T-helper 22 cell (primary cell): ENCODE results near the gene MAP3K21.

Source experiments
- DNase-seq: peaks from one replicate; pipeline ENCODE4 v3.0.0-alpha.2; 2020; ENCODE audit warnings: low read depth

The MAP3K21 gene

DNA sequence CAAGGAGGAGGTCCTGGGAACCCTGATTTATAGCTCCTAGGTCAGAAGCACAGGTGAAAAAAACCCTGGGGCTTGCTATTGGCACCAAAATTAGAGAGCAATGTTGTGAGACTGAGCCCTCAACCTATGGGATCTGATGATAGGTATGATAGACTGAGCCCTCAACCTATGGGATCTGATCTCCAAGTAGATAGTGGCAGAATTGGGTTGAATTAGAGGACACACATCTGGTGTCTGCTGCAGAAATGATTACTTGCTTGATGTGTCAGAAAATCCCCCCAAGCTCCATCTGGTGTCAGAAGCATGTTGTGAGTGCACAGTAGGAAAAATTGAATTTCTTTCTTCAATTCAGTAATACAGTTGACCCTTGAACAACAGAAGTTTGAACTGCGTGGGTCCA lies 62.4 kb downstream of the MAP3K21 start:
- DNase-seq = no peak

DNA sequence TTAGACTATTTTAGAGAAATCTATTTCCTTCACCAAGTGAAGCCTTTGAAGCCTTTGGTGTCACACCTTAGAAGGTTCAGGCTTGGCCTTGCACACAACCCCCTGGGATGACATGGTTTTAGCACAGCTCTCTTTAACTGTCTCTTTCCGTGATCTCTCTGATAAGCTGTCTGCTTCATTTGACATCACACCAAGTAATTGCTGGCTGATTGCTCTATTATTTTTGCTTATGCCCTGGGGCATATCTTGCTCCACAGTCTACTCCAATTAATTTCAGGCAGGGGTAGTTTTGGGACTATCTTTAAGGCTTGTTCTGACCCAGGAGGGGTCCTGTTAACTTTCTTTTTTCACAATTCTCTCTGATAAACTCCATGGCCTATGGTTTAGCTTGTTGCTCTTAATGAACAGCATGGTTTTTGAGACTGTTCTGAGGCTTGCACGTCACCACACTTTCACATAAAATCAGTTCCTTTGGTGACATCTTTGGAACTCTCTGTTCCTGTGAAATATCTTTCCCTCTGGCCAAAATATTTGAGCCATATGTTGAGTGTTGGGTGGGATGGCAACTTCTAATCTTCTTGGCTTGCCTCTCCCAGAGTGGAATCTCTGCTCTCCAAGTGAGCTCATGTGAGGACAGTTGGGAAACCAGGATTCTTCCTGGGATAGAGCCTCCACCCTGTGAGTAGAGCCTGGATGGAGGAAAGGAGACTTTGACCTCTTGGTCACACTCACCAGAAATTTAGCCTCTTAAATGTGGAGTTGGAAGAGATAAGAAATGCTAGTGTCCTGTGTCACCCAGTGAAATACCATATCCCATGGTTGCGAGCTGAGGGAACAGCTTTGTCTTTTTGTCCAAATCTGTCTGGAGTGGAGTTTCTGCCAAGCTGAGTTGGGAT lies 63.6 kb downstream of the MAP3K21 start:
- no peak for DNase-seq

GRCh38 chr1:233393084-233393840 lies 65.7 kb downstream of the MAP3K21 start:
- no peak for DNase-seq

- DNase-seq = no peak
Observed at GRCh38 chr1:233393926-233394680, 66.6 kb downstream of the MAP3K21 start.

GRCh38 chr1:233394860-233395717 lies 67.6 kb downstream of the MAP3K21 start:
- no peak for DNase-seq

- no peak for DNase-seq
Observed at GRCh38 chr1:233395863-233396646, 68.5 kb downstream of the MAP3K21 start.

DNA sequence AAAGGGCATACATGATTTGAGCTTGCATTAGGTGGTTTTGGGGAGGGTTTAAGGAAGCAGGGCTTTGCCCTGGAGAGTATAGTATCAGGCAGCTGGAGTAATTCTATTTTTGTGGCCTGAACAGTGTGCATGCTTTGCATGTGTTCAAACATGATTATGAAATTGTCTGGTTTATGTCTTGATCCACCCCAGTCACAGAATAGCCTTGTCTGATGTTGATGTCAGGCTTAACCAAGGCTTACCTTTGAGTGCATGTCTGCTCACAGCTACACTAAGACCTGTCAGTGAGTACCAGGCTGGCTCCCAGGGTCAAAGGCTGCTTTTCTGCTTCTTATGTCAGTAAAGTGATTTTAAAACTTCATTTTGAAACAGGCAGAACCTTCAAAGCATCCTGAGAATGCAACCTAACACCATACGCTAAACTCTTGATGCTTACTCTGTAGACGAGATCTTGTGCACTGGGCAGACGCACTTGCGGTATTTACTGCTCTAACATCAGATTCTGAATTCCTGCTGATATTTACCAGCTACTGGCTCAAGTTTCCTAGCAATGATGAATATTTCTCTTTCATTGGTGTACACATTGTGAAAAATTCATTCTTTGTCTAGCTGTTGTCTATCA lies 78.9 kb downstream of the MAP3K21 start:
- no peak for DNase-seq

DNA sequence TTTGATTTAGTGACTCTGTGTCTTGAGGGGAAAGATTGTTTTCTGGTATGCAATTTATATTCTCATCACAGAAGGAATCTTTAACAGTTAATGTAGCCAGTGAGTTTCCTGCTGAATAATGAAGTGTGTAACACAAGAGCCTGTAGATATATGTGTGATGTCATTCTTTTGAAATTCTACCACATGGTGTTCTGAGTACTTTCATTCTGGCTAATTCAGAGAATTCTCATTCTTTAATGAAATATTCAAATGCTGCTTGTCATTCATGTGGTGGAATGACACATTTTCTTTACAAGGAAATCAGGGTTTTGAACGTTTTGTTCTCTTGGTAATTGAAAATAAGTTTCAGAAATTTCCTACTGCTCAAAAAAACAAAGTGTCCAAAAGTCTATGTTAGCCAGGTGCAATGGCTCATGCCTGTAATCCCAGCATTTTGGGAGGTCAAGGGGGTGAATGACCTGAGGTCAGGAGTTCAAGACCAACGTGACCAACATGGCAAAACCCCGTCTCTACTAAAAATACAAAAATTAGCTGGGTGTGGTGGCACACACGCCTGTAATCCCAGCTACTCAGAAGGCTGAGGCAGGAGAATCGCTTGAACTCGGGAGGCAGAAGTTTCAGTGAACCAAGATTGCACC lies 79.6 kb downstream of the MAP3K21 start:
- DNase-seq = no peak

GRCh38 chr1:233409540-233409939 lies 82.0 kb downstream of the MAP3K21 start:
- DNase-seq = no peak

GRCh38 chr1:233410906-233411305 lies 83.4 kb downstream of the MAP3K21 start:
- no peak for DNase-seq

- DNase-seq = no peak
Observed at GRCh38 chr1:233412812-233413211, 85.3 kb downstream of the MAP3K21 start.

GRCh38 chr1:233421293-233421692 lies 93.8 kb downstream of the MAP3K21 start:
- DNase-seq = no peak

DNA sequence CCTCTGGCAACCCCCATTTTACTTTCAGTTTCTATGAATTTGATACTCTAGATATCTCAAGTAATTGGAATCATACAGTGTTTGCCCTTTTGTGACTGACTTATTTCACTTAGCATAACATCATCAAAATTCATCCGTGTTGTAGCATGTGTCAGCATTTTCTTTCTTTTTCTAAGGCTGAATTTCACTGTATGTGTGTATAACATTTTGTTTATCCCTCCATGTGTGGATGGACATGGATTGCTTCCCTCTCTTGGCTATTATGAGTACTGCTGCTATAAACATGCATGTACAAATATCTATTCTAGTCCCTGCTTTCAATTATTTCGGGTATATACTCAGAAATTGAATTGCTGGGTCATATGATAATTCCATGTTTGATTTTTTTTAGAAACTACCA lies 97.3 kb downstream of the MAP3K21 start:
- DNase-seq = no peak

DNA sequence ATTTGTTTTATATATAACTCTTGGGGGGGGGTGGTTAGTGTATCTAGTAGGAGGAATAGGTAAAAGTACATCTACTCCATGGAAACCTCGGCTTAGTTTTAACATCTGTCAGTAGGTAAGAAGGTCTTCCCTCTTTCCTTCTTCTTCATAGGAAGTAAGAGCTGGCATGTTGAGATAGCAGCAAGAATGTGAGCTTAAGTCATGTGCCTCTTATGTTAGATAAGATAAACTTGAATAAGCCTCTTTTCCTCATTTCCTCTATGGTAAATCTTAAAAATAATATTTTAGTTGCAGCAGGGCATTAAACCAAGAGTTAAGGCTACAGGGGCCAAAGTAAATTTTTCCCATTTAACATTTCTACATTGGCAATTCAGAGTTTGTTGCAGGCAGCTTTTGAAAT lies 100.4 kb downstream of the MAP3K21 start:
- no peak for DNase-seq

GRCh38 chr1:233431753-233432403 lies 104.4 kb downstream of the MAP3K21 start:
- DNase-seq = no peak

DNA sequence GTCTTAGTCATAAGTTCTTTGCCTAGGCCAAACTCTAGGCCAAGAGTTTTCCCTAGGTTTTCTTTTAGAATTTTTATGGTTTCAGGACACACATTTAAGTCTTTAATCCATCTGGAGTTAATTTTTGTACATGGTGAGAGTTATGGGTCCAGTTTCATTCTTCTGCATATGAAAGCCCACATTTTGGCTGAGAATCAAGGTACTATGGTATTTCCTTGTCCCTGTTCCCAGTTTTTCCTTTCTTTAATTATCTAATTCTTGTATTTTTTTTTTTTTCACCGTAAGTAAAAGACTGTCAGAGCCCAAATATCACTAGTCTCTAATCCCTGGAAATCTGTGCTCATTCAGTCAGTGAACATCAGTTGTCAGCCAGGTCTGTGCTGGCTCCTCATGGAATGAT lies 105.4 kb downstream of the MAP3K21 start:
- no peak for DNase-seq

DNA sequence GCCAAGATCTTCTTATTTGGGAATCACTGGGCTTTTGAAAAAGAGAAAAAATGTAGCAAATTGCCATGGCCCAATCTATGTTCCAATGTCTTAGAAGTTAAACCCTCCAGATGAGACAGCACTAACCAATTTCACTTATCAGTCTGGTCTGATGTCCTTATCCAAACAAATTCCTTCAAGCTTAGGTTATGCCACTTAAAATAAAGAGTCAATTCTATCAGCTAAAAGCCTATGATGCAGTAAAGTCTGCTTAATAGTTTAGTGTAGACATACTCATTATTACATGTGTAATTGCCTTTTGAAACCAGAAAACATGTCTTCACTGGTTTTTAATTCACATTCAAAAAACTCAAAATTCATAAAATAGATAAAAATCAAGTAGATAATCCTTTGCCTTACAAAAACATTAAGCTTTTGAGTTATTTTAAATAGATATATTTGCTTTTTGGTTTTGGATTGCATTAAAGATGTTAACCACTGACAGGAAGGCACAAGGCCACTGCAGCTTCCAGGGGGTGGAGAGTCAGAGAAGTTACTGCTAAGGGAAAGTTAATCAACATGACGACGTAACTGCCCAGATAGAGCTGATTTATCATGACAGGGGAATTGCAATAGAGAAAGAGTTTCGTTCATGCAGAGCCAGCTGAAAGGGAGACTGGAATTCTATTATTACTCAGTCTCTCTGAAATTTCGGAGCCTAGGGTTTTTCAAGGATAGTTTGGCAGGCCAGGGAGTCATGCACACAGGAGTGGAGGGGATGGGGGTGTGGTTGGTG lies 106.1 kb downstream of the MAP3K21 start:
- no peak for DNase-seq
